Calu3 (cell line): ENCODE measurements around the gene GRIK4. TPM values are rescaled to one million over a fixed set of nuclear protein-coding genes. Genes with fewer than 3 reads are reported as not detected.

Source experiments
- BruUV-seq: library from RNA; stranded (reverse); fragments of 400-500 nt; replicated peaks from 2 replicates; lab custom pipeline; 2021; lab: Mats Ljungman, UMichigan
- CTCF ChIA-PET: fragments of 300-600 bp; sonication (Branson Sonifier 250); formaldehyde crosslinking; loops from one replicate; lab custom pipeline; 2022; ENCODE audit warnings: antibody characterized with exemption; lab: Charles Lee
- DNase-seq: peaks from one replicate; pipeline ENCODE4 v3.0.0; 2022
- H3K27ac Mint-ChIP-seq: one replicate; pipeline ENCODE4 v1.8.0; 2022; ENCODE audit warnings: mixed read lengths; ENCODE audit not compliant: unreplicated experiment
- H3K27me3 Mint-ChIP-seq: one replicate; pipeline ENCODE4 v1.8.0; 2022; ENCODE audit warnings: mixed read lengths; ENCODE audit not compliant: unreplicated experiment
- H3K36me3 Mint-ChIP-seq: one replicate; pipeline ENCODE4 v1.8.0; 2022; ENCODE audit warnings: mild to moderate bottlenecking, moderate library complexity, mixed read lengths; ENCODE audit not compliant: insufficient read depth, unreplicated experiment
- H3K4me1 Mint-ChIP-seq: one replicate; pipeline ENCODE4 v1.8.0; 2022; ENCODE audit warnings: mild to moderate bottlenecking, low read depth, mixed read lengths; ENCODE audit not compliant: unreplicated experiment
- H3K4me3 Mint-ChIP-seq: one replicate; pipeline ENCODE4 v1.8.0; 2022; ENCODE audit warnings: mild to moderate bottlenecking, low read depth, moderate library complexity, mixed read lengths; ENCODE audit not compliant: unreplicated experiment
- H3K9me3 Mint-ChIP-seq: one replicate; pipeline ENCODE4 v1.8.0; 2022; ENCODE audit warnings: low read depth, mixed read lengths; ENCODE audit not compliant: unreplicated experiment
- intact Hi-C: fragments of 100-400 bp; cut with micrococcal nuclease; formaldehyde crosslinking; loops from one replicate; pipeline ENCODE4 v1.10.0; 2022; ENCODE audit not compliant: unreplicated experiment
- total RNA-seq: library from RNA; stranded (reverse); gene quantifications from 2 replicates; pipeline ENCODE4 v1.2.3, GENCODE V29; 2022
- TF ChIP-seq, protein P1 (sequence below): fragments of 200-600 bp; IDR thresholded peaks from one replicate; pipeline ENCODE4 v1.8.0; 2022; ENCODE audit warnings: antibody characterized with exemption; ENCODE audit not compliant: unreplicated experiment

Gene GRIK4
- total RNA-seq, 1 experiment from 2014 or later, result not detected

- intact Hi-C loops, result no loop called here
- TF ChIP-seq, protein P1, sequence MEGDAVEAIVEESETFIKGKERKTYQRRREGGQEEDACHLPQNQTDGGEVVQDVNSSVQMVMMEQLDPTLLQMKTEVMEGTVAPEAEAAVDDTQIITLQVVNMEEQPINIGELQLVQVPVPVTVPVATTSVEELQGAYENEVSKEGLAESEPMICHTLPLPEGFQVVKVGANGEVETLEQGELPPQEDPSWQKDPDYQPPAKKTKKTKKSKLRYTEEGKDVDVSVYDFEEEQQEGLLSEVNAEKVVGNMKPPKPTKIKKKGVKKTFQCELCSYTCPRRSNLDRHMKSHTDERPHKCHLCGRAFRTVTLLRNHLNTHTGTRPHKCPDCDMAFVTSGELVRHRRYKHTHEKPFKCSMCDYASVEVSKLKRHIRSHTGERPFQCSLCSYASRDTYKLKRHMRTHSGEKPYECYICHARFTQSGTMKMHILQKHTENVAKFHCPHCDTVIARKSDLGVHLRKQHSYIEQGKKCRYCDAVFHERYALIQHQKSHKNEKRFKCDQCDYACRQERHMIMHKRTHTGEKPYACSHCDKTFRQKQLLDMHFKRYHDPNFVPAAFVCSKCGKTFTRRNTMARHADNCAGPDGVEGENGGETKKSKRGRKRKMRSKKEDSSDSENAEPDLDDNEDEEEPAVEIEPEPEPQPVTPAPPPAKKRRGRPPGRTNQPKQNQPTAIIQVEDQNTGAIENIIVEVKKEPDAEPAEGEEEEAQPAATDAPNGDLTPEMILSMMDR, result no peak
- no peaks in the 10 kb centered on the region for H3K9me3 Mint-ChIP-seq
- CTCF ChIA-PET, result interaction anchor here (0.7 kb wide), 1 partner anchor 10 kb away, joined by 3 read pairs; no protein-coding TSS in a partner anchor
- DNase-seq, result no peak
- peaks cover 71% of the 10 kb centered on the region for H3K27me3 Mint-ChIP-seq
- H3K36me3 Mint-ChIP-seq, result no peaks in the 10 kb centered on the region
- H3K4me3 Mint-ChIP-seq, result no peak overlapping the region
- H3K4me1 Mint-ChIP-seq, result no peaks in the 10 kb centered on the region
- H3K27ac Mint-ChIP-seq, result no peak overlapping the region
- BruUV-seq, result no TSS peak
These were observed 209.2 kb downstream of the GRIK4 start for GRCh38 chr11:120720760-120721159.

GRCh38 chr11:120722524-120722923 lies 211.0 kb downstream of the GRIK4 start:
- TF ChIP-seq, protein P1, result no peak
- no peaks in the 10 kb centered on the region for H3K4me1 Mint-ChIP-seq
- H3K9me3 Mint-ChIP-seq, result no peaks in the 10 kb centered on the region
- CTCF ChIA-PET, result no interaction called here
- no peak overlapping the region for H3K27ac Mint-ChIP-seq
- H3K27me3 Mint-ChIP-seq, result peaks cover 59% of the 10 kb centered on the region
- no peak overlapping the region for H3K4me3 Mint-ChIP-seq
- no peak for DNase-seq
- intact Hi-C loops, result no loop called here
- no TSS peak for BruUV-seq
- no peaks in the 10 kb centered on the region for H3K36me3 Mint-ChIP-seq

- Mint-ChIP-seq H3K27ac (no peak overlapping the region), H3K9me3 (no peaks in the 10 kb centered on the region), H3K36me3 (no peaks in the 10 kb centered on the region), H3K4me1 (no peaks in the 10 kb centered on the region), H3K27me3 (peaks cover 50% of the 10 kb centered on the region), H3K4me3 (no peak overlapping the region)
- intact Hi-C loops, result no loop called here
- CTCF ChIA-PET, result no interaction called here
- TF ChIP-seq, protein P1, result no peak
- no TSS peak for BruUV-seq
- DNase-seq, result no peak
These were observed 212.2 kb downstream of the GRIK4 start for GRCh38 chr11:120723751-120724150.

DNA sequence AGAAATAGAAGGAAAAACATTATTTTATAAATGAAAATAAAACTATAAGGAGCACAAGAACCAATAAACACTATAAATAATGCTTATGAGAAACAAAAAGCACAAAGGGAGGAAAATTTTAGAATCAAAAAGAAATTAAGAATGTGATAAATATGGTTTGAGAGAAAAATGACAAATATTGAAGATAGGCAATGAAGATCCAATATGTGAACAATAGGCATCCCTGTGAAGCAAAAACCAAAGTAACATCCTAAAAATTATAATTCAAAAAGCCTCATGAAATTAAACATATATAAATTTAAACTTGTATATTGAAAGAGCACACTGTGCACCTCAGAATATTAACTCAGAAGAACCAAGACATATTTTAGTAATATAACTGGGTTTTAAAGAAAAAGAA lies 216.2 kb downstream of the GRIK4 start:
- no peak for DNase-seq
- intact Hi-C loops, result no loop called here
- H3K27ac Mint-ChIP-seq, result no peak overlapping the region
- CTCF ChIA-PET, result no interaction called here
- H3K9me3 Mint-ChIP-seq, result no peaks in the 10 kb centered on the region
- H3K27me3 Mint-ChIP-seq, result peaks cover 29% of the 10 kb centered on the region
- TF ChIP-seq, protein P1, result no peak
- no peaks in the 10 kb centered on the region for H3K36me3 Mint-ChIP-seq
- H3K4me1 Mint-ChIP-seq, result no peaks in the 10 kb centered on the region
- BruUV-seq, result no TSS peak
- no peak overlapping the region for H3K4me3 Mint-ChIP-seq
